Measurements from ENCODE around the gene SEMA4C.

DNA sequence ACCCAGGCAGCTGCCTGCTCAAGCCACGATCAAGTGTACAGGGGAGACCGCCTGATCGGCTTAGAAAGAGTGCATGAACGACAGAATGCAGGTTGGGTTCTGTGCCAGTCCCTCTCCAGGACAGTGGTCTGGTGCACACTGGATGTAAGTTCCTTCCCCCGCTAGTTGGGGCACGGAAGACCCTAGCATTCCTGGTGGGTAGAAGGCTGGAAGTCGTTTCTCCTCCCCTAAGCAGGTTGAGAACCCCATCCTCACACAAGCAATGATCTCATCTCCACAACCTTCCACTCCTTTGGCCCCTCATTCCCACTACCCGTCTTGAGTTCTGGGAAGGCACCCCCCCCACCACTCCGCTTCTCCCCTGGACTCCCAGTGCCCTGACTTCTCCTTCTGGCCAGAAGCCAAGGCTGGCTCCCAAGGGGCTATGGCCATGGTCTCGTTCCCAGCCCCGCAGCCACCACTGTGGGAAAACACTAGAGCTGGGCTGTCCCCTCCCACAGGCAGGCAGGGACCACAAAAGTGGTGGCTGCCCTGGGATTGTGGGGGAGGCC is 10.7 kb downstream of the SEMA4C start:
- TF ChIP-seq CTCF (IDR thresholded peaks at IDR 0.05) (no peak), POLR2A (IDR thresholded peaks at IDR 0.05) (no peak), EP300 (IDR thresholded peaks at IDR 0.05) (no peak), POLR2AphosphoS5 (IDR thresholded peaks at IDR 0.05) (peak; percentile 49)

Data from gastroesophageal sphincter (tissue), 3 donors.